Immature natural killer cell (primary cell): ENCODE results near the gene SAXO1. TPM values are rescaled to one million over a fixed set of nuclear protein-coding genes. Genes with fewer than 3 reads are reported as not detected.

Experiments used
- DNase-seq, 3 donors: peaks; one replicate each; pipeline ENCODE4 v3.0.0; 2022; ENCODE audit warnings: mixed read lengths in 1 of 3
- H3K27ac Mint-ChIP-seq, 6 donors: one replicate each; pipeline ENCODE4 v1.8.0; 2020; ENCODE audit warnings: mixed read lengths in 6 of 6, mild to moderate bottlenecking in 5 of 6, inconsistent platforms in 4 of 6, moderate library complexity in 3 of 6
- H3K27me3 Mint-ChIP-seq, 3 donors: one replicate each; pipeline ENCODE4 v1.8.0; 2020 to 2021; ENCODE audit warnings: low read depth in 3 of 3, mild to moderate bottlenecking in 3 of 3, mixed read lengths in 3 of 3, moderate library complexity in 3 of 3, inconsistent platforms in 1 of 3
- H3K36me3 Mint-ChIP-seq, 3 donors: one replicate each; pipeline ENCODE4 v1.8.0; 2020; ENCODE audit warnings: mixed read lengths in 3 of 3, inconsistent platforms in 2 of 3, mild to moderate bottlenecking in 2 of 3
- H3K4me1 Mint-ChIP-seq, 2 donors: one replicate each; pipeline ENCODE4 v1.8.0; 2020; ENCODE audit warnings: inconsistent platforms in 2 of 2, mild to moderate bottlenecking in 2 of 2, mixed read lengths in 2 of 2, moderate library complexity in 1 of 2
- H3K4me3 Mint-ChIP-seq, 5 donors: one replicate each; pipeline ENCODE4 v1.8.0; 2020; ENCODE audit warnings: mild to moderate bottlenecking in 5 of 5, mixed read lengths in 5 of 5, inconsistent platforms in 3 of 5, moderate library complexity in 3 of 5
- H3K9me3 Mint-ChIP-seq, 6 donors: one replicate each; pipeline ENCODE4 v1.8.0; 2020; ENCODE audit warnings: mild to moderate bottlenecking in 6 of 6, mixed read lengths in 6 of 6, inconsistent platforms in 4 of 6, moderate library complexity in 3 of 6
- polyA plus RNA-seq, 3 donors: library from polyadenylated mRNA; unstranded; fragments of 300-500 nt; fragmentation: Illumina TruSeq; gene quantifications; one replicate each; pipeline ENCODE4 v1.2.3, GENCODE V29; 2021

Gene SAXO1
- polyA plus RNA-seq, 3 donors from 2014 or later = not detected

- Mint-ChIP-seq H3K4me3 (no peak overlapping the region), H3K27ac (no peak overlapping the region), H3K27me3 (peaks cover 0 to 3% (median 0%) of the 10 kb centered on the region in 3 donors), H3K4me1 (no peaks in the 10 kb centered on the region), H3K9me3 (no peaks in the 10 kb centered on the region), H3K36me3 (no peaks in the 10 kb centered on the region)
- DNase-seq = no peak
Observed at GRCh38 chr9:18989865-18990264, 43.1 kb downstream of the SAXO1 start.

- H3K27me3 Mint-ChIP-seq = peaks cover 0 to 4% (median 0%) of the 10 kb centered on the region in 3 donors
- H3K9me3 Mint-ChIP-seq = no peaks in the 10 kb centered on the region
- H3K4me3 Mint-ChIP-seq = no peak overlapping the region
- no peak for DNase-seq
- H3K27ac Mint-ChIP-seq = no peak overlapping the region
- H3K4me1 Mint-ChIP-seq = no peaks in the 10 kb centered on the region
- H3K36me3 Mint-ChIP-seq = no peaks in the 10 kb centered on the region
Observed at GRCh38 chr9:18989097-18989496, 43.9 kb downstream of the SAXO1 start.

GRCh38 chr9:18988003-18988402 is 45.0 kb downstream of the SAXO1 start:
- Mint-ChIP-seq H3K36me3 (no peaks in the 10 kb centered on the region), H3K9me3 (no peaks in the 10 kb centered on the region), H3K4me3 (no peak overlapping the region), H3K27me3 (peaks cover 0 to 4% (median under 1%) of the 10 kb centered on the region in 3 donors), H3K27ac (no peak overlapping the region), H3K4me1 (no peaks in the 10 kb centered on the region)
- DNase-seq = no peak

GRCh38 chr9:18985996-18986395 is 47.0 kb downstream of the SAXO1 start:
- Mint-ChIP-seq H3K36me3 (no peaks in the 10 kb centered on the region), H3K9me3 (no peaks in the 10 kb centered on the region), H3K27ac (no peak overlapping the region), H3K4me1 (no peaks in the 10 kb centered on the region), H3K27me3 (peaks cover 0 to 4% (median 4%) of the 10 kb centered on the region in 3 donors), H3K4me3 (no peak overlapping the region)
- DNase-seq = no peak

- H3K27ac Mint-ChIP-seq = no peak overlapping the region
- no peak overlapping the region for H3K4me3 Mint-ChIP-seq
- no peaks in the 10 kb centered on the region for H3K4me1 Mint-ChIP-seq
- H3K27me3 Mint-ChIP-seq = peaks cover 0 to 4% (median 4%) of the 10 kb centered on the region in 3 donors
- no peaks in the 10 kb centered on the region for H3K9me3 Mint-ChIP-seq
- H3K36me3 Mint-ChIP-seq = no peaks in the 10 kb centered on the region
- no peak for DNase-seq
Observed at GRCh38 chr9:18985464-18985951, 47.5 kb downstream of the SAXO1 start.

GRCh38 chr9:18982262-18982620 is 50.8 kb downstream of the SAXO1 start:
- Mint-ChIP-seq H3K36me3 (no peaks in the 10 kb centered on the region), H3K9me3 (no peaks in the 10 kb centered on the region), H3K27ac (no peak overlapping the region), H3K4me1 (no peaks in the 10 kb centered on the region), H3K27me3 (peaks cover 0 to 4% (median 4%) of the 10 kb centered on the region in 3 donors), H3K4me3 (no peak overlapping the region)
- DNase-seq = no peak

- DNase-seq = no peak
- H3K27me3 Mint-ChIP-seq = peaks cover 0 to 4% (median 4%) of the 10 kb centered on the region in 3 donors
- H3K36me3 Mint-ChIP-seq = no peaks in the 10 kb centered on the region
- H3K4me1 Mint-ChIP-seq = peaks cover 2 to 5% of the 10 kb centered on the region in 2 donors
- H3K9me3 Mint-ChIP-seq = no peaks in the 10 kb centered on the region
- no peak overlapping the region for H3K4me3 Mint-ChIP-seq
- H3K27ac Mint-ChIP-seq = no peak overlapping the region
Observed at GRCh38 chr9:18981476-18982261, 51.3 kb downstream of the SAXO1 start.

GRCh38 chr9:18980189-18980588 is 52.8 kb downstream of the SAXO1 start:
- Mint-ChIP-seq H3K27ac (no peak overlapping the region), H3K27me3 (peaks cover 0 to 10% (median 2%) of the 10 kb centered on the region in 3 donors), H3K4me3 (no peak overlapping the region), H3K36me3 (no peaks in the 10 kb centered on the region), H3K9me3 (no peaks in the 10 kb centered on the region), H3K4me1 (peaks cover 4 to 13% of the 10 kb centered on the region in 2 donors)
- DNase-seq = no peak

GRCh38 chr9:18979367-18979766 is 53.6 kb downstream of the SAXO1 start:
- no peak for DNase-seq
- Mint-ChIP-seq H3K4me3 (no peak overlapping the region), H3K4me1 (peaks cover 4 to 13% of the 10 kb centered on the region in 2 donors), H3K36me3 (no peaks in the 10 kb centered on the region), H3K27me3 (peaks cover 0 to 12% (median under 1%) of the 10 kb centered on the region in 3 donors), H3K27ac (no peak overlapping the region), H3K9me3 (no peaks in the 10 kb centered on the region)

- Mint-ChIP-seq H3K4me1 (peaks cover 4 to 13% of the 10 kb centered on the region in 2 donors), H3K27ac (no peak overlapping the region), H3K9me3 (no peaks in the 10 kb centered on the region), H3K27me3 (peaks cover 0 to 12% (median 2%) of the 10 kb centered on the region in 3 donors), H3K4me3 (no peak overlapping the region), H3K36me3 (no peaks in the 10 kb centered on the region)
- no peak for DNase-seq
Observed at GRCh38 chr9:18978188-18978587, 54.8 kb downstream of the SAXO1 start.

- Mint-ChIP-seq H3K9me3 (no peaks in the 10 kb centered on the region), H3K4me3 (peak overlapping the region in 1 of 5 donors; percentile 38), H3K36me3 (no peaks in the 10 kb centered on the region), H3K4me1 (peaks cover 4 to 13% of the 10 kb centered on the region in 2 donors), H3K27me3 (peaks cover 0 to 14% (median 3%) of the 10 kb centered on the region in 3 donors), H3K27ac (no peak overlapping the region)
- no peak for DNase-seq
Observed at GRCh38 chr9:18976709-18977531, 56.1 kb downstream of the SAXO1 start.

GRCh38 chr9:18976221-18976708 is 56.7 kb downstream of the SAXO1 start:
- H3K4me3 Mint-ChIP-seq = no peak overlapping the region
- H3K36me3 Mint-ChIP-seq = no peaks in the 10 kb centered on the region
- H3K9me3 Mint-ChIP-seq = no peaks in the 10 kb centered on the region
- no peak overlapping the region for H3K27ac Mint-ChIP-seq
- DNase-seq = no peak
- peaks cover 0 to 15% (median 3%) of the 10 kb centered on the region in 3 donors for H3K27me3 Mint-ChIP-seq
- peaks cover 4 to 13% of the 10 kb centered on the region in 2 donors for H3K4me1 Mint-ChIP-seq

- Mint-ChIP-seq H3K36me3 (no peaks in the 10 kb centered on the region), H3K4me3 (no peak overlapping the region), H3K9me3 (peaks cover 0 to 3% (median under 1%) of the 10 kb centered on the region in 6 donors), H3K27ac (no peak overlapping the region), H3K27me3 (peaks cover 1 to 15% (median 5%) of the 10 kb centered on the region in 3 donors), H3K4me1 (peaks cover 4 to 13% of the 10 kb centered on the region in 2 donors)
- no peak for DNase-seq
Observed at GRCh38 chr9:18973348-18973747, 59.7 kb downstream of the SAXO1 start.

GRCh38 chr9:18972675-18973074 is 60.3 kb downstream of the SAXO1 start:
- H3K4me1 Mint-ChIP-seq = peaks cover 4 to 13% of the 10 kb centered on the region in 2 donors
- H3K27me3 Mint-ChIP-seq = peaks cover 1 to 15% (median 5%) of the 10 kb centered on the region in 3 donors
- no peaks in the 10 kb centered on the region for H3K36me3 Mint-ChIP-seq
- no peak for DNase-seq
- no peak overlapping the region for H3K27ac Mint-ChIP-seq
- H3K4me3 Mint-ChIP-seq = no peak overlapping the region
- H3K9me3 Mint-ChIP-seq = peaks cover 0 to 5% (median 4%) of the 10 kb centered on the region in 6 donors
